ENCODE data around the gene SPDL1.

- TF ChIP-seq EZH2 (IDR thresholded peaks at IDR 0.05; ENCODE audit: borderline replicate concordance) (no peak), CTCF (IDR thresholded peaks at IDR 0.05; ENCODE audit: poor library complexity) (peak; percentile 72)
Measured at GRCh38 chr5:169581580-169582227, 1.9 kb upstream of the SPDL1 start.

Data from hepatocyte (in vitro differentiated cells).